Left ventricle myocardium inferior (tissue), 1 donor: Measurements from ENCODE around the gene ERBB2. TPM values are rescaled to one million over a fixed set of nuclear protein-coding genes. Genes with fewer than 3 reads are reported as not detected.

ENCODE experiments used
- DNase-seq: peaks from one replicate; pipeline ENCODE4 v3.0.0-alpha.2; 2020
- H3K27ac ChIP-seq: fragments of 200-600 bp; replicated peaks from 2 replicates; pipeline ENCODE4 v1.8.0; 2021
- H3K27me3 ChIP-seq: fragments of 200-600 bp; 2 replicates; pipeline ENCODE4 v1.8.0; 2021; ENCODE audit warnings: low read depth
- H3K36me3 ChIP-seq: fragments of 200-600 bp; 2 replicates; pipeline ENCODE4 v1.8.0; 2021
- H3K4me1 ChIP-seq: fragments of 200-600 bp; 2 replicates; pipeline ENCODE4 v1.8.0; 2021
- H3K4me3 ChIP-seq: fragments of 200-600 bp; 2 replicates; pipeline ENCODE4 v1.8.0; 2021; ENCODE audit warnings: mild to moderate bottlenecking, moderate library complexity
- H3K9me3 ChIP-seq: fragments of 200-600 bp; replicated peaks from 2 replicates; pipeline ENCODE4 v1.8.0; 2021
- intact Hi-C: fragments of 100-400 bp; cut with micrococcal nuclease; formaldehyde crosslinking; loops from one replicate; pipeline ENCODE4 v1.11.0; 2022
- total RNA-seq: library from RNA; stranded (reverse); fragmentation: NEBNext Ultra II Directional; extraction: Animal tissue kit (Norgen Biotek cat#: 25700); gene quantifications from one replicate; pipeline ENCODE4 v1.2.1, GENCODE V29; 2021
- TF ChIP-seq, protein P1 (sequence below): fragments of 200-600 bp; IDR thresholded peaks from 2 replicates; pipeline ENCODE4 v1.8.0; 2021; ENCODE audit warnings: antibody characterized with exemption, mild to moderate bottlenecking, borderline replicate concordance
- donor health status: DM: no; HTN: yes; CAD: no; lungs with severe emphysema.

The ERBB2 gene
- total RNA-seq, 1 donor from 2014 or later, result 61.0 TPM

GRCh38 chr17:39663688-39664580, 35.9 kb upstream of the ERBB2 start:
- Histone ChIP-seq H3K27me3 (peaks cover 31% of the 10 kb centered on the region), H3K9me3 (no peaks in the 10 kb centered on the region), H3K36me3 (peaks cover 3% of the 10 kb centered on the region), H3K27ac (peak overlapping the region; percentile 97), H3K4me3 (peak overlapping the region; percentile 76), H3K4me1 (peaks cover 97% of the 10 kb centered on the region)
- intact Hi-C loops, result no loop called here
- TF ChIP-seq, protein P1, sequence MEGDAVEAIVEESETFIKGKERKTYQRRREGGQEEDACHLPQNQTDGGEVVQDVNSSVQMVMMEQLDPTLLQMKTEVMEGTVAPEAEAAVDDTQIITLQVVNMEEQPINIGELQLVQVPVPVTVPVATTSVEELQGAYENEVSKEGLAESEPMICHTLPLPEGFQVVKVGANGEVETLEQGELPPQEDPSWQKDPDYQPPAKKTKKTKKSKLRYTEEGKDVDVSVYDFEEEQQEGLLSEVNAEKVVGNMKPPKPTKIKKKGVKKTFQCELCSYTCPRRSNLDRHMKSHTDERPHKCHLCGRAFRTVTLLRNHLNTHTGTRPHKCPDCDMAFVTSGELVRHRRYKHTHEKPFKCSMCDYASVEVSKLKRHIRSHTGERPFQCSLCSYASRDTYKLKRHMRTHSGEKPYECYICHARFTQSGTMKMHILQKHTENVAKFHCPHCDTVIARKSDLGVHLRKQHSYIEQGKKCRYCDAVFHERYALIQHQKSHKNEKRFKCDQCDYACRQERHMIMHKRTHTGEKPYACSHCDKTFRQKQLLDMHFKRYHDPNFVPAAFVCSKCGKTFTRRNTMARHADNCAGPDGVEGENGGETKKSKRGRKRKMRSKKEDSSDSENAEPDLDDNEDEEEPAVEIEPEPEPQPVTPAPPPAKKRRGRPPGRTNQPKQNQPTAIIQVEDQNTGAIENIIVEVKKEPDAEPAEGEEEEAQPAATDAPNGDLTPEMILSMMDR, result no peak
- peak; percentile 52 for DNase-seq

- Histone ChIP-seq H3K27ac (peak within 1 kb of the TSS; percentile 97), H3K27me3 (peaks cover 35% of the 10 kb centered on the region), H3K9me3 (no peaks in the 10 kb centered on the region), H3K36me3 (peaks cover 3% of the 10 kb centered on the region), H3K4me3 (peak within 1 kb of the TSS; percentile 76), H3K4me1 (peaks cover 97% of the 10 kb centered on the region)
- peak; percentile 69 for DNase-seq
- TF ChIP-seq, protein P1, result peak; percentile 8
- intact Hi-C loops, result no loop called here
Observed at GRCh38 chr17:39664581-39665561, 35.0 kb upstream of the ERBB2 start, which contains the start of gene TCAP. Gene TCAP (plus strand): TSS chr17:39665349. CDS start chr17:39665360, 11 bp downstream.

GRCh38 chr17:39665642-39666224, 34.1 kb upstream of the ERBB2 start:
- no peak for DNase-seq
- Histone ChIP-seq H3K4me3 (peak overlapping the region; percentile 76), H3K36me3 (peaks cover 2% of the 10 kb centered on the region), H3K27me3 (peaks cover 42% of the 10 kb centered on the region), H3K9me3 (no peaks in the 10 kb centered on the region), H3K4me1 (peaks cover 97% of the 10 kb centered on the region), H3K27ac (peak overlapping the region; percentile 97)
- TF ChIP-seq, protein P1, result peak; percentile 17
- intact Hi-C loops, result no loop called here

- H3K27ac ChIP-seq, result peak overlapping the region; percentile 97
- H3K27me3 ChIP-seq, result peaks cover 42% of the 10 kb centered on the region
- no peaks in the 10 kb centered on the region for H3K9me3 ChIP-seq
- peaks cover 97% of the 10 kb centered on the region for H3K4me1 ChIP-seq
- H3K4me3 ChIP-seq, result peak overlapping the region; percentile 76
- no peaks in the 10 kb centered on the region for H3K36me3 ChIP-seq
- intact Hi-C loops, result no loop called here
- TF ChIP-seq, protein P1, result no peak
- peak; percentile 32 for DNase-seq
Observed at GRCh38 chr17:39666231-39666600, 33.6 kb upstream of the ERBB2 start.
